ENCODE results near the gene SDK1.

GRCh38 chr7:3643091-3643490, 342.0 kb downstream of the SDK1 start:
- no peak for TF ChIP-seq CTCF (conservative IDR thresholded peaks at IDR 0.05)
- TF ChIP-seq ZFX (IDR thresholded peaks at IDR 0.05): no peak
